HG02571 (cell line): Measurements from ENCODE around the gene CXCR5.

Source experiments
- ATAC-seq: cut with Tn5 transposase; IDR thresholded peaks from one replicate; pipeline ENCODE4 v1.9.1; 2021; ENCODE audit warnings: mild to moderate bottlenecking, moderate library complexity; ENCODE audit not compliant: unreplicated experiment

Gene CXCR5

DNA sequence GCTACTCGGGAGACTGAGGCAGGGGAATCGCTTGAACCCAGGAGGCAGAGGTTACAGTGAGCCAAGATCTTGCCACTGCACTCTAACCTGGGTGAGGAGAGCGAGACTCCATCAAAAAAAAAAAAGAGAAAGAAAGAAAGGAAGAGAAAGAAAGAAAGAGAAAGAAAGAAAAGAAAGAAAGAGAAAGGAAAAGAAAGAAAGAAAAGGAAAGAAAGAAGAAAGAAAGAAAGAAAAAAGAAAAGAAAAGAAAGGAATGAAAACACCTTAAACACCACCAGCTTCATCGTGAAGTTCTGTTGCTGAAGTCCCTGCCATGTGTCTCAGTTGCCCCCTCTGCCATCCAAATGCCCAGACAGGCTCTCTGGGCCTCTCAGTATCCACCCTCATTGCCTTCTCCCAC lies 9.9 kb upstream of the CXCR5 start:
- ATAC-seq: no peak

- no peak for ATAC-seq
Observed at GRCh38 chr11:118876286-118876685, 7.4 kb upstream of the CXCR5 start.

DNA sequence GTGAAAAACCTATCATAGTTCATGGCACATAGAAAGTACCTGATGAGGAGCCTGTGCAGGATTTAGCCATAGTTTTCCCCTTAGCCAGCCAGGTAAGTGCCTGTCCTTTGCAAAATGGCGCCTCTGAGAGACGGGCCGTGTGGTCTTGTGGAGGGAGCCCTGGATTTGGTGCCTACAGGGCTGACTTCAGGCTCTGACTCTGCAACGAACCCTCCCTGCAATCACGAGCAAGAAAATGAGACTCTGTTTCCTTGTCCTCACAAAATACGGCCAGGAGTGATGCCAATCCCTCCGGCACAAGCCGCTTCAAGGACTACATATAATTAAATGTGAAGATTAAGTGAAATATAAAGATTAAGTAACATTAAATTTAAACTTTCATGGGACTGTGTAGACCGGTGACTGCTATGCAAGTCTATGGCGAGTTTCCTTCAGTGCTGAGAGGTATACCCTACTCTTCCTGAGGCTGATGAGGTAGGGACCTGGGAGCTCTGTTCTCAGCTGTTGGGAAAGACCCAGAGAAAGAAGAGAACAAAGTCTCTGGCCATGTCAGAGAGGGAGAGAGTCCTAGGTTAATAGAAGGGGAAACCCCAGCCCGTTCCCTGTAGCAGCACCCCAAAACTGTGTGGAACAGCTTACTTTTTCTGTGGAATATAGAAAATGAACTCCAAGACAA lies 6.1 kb upstream of the CXCR5 start:
- no peak for ATAC-seq

DNA sequence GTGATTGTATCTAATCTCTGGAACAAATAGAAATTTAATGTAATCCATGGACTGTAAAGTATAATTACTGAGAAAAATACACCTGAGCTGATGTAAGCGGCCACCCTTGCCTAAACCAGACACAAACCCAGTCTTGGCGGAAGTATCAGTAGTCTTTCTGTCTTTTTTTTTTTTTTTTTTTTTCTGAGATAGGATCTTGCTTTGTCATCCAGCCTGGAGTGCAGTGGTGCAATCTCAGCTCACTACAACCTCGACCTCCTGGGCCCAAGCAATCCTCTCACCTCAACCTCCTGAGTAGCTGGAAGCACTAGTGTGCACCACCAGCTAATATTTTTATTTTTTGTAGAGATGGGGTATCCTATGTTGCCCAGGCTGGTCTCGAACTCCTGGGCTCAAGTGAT lies 5.5 kb upstream of the CXCR5 start:
- ATAC-seq: no peak

DNA sequence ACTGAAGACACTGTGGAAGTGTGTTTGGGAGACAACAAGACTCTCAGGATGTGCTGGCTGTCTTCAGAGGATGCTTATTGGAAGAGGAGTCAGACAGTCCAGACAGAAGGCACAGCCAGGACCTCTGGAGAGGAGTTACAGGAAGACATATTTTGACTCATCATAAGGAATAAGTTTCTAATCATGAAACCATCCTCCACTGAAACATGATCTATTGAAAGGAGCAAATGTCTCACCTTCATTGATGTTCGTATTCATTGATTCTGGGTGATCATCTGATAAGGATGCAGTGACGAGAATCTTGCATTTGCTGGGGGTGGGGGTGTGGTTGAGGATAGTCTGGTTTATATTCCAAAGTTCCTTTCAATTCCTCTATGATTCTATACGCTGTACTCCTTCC lies 2.5 kb upstream of the CXCR5 start:
- ATAC-seq: no peak

DNA sequence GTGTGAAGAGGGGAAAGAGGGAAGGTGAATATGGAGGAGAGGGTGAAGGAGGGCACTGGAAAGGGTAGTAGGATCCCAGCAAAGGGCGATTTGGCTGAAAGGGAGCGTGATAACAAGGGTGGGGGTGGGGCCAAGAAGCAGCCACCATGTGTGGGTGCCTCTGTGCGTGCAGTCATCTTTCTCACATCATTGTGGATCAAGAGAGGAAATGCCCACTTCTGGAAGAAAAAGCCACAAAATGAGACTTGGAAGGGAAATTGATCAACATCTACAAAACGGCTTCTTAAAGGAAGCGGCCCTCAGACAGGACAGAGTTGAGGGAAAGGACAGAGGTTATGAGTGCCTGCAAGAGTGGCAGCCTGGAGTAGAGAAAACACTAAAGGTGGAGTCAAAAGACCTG lies 1.2 kb upstream of the CXCR5 start:
- ATAC-seq: no peak

- no peak for ATAC-seq
Observed at GRCh38 chr11:118883004-118883367, 706 bp upstream of the CXCR5 start.

DNA sequence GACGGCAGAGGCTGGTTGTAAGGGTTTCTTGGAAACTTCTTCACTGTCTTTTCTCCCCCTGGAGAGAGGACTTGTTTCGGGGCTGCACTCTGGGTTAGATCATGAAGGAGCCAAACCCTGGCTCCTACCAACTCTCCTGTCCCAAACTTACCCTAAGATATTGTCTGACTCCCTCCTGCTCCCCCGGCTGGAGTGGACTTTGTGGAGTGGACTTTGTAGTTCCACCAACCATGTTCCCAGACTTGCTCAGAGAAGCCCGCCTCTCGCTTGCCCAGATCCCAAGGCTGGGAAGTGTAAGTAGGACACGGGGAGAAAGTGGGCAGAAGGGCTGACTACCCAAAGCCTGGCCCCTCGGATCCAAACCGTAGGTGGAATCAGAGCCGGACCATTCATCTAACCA lies 1.2 kb downstream of the CXCR5 start:
- ATAC-seq: no peak

DNA sequence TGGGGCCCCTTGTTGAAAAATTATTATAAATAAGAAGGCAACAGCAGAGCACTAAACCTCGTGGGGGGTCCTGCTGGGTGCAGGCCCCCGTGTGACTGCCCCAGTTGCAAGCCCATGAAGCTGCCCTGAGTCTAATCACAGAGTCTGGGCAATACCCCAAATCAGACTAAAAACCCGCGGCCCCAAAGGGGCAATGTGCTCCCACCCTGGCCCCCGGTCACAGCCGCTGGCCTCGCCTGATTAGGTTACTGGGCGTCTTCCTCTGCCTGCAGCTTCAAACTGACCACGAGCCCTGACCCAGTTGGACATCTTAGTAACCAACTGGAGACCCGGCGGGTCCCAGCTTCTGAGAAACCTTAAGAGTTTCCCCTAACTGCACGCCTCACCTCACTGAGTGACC lies 1.6 kb downstream of the CXCR5 start:
- no peak for ATAC-seq

GRCh38 chr11:118885831-118886565 lies 2.3 kb downstream of the CXCR5 start:
- ATAC-seq: no peak

DNA sequence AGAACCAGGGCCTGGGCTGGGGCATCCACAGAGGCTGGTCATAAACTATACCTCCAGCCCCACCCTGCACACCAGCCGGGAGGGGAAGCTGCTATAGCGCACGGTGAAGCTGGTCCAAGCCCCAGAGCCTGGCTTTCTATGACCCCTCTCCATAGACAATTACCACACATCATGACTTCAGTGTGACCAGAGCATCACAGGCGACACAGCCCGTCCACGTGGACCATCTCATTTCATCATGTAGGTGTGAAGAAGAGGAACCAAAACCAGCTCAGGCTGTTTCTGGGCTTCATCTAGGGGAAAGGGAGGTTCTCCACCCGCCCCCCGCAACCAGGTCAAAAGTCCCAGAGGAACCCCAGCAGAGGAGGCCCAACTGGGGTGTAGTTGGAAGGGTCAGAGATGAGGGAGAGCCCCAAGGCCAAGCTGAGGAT lies 3.0 kb downstream of the CXCR5 start:
- peak; percentile 45 for ATAC-seq

- no peak for ATAC-seq
Observed at GRCh38 chr11:118887206-118887605, 3.5 kb downstream of the CXCR5 start.

- ATAC-seq: no peak
Observed at GRCh38 chr11:118888398-118888797, 4.7 kb downstream of the CXCR5 start.

- ATAC-seq: no peak
Observed at GRCh38 chr11:118889797-118890196, 6.1 kb downstream of the CXCR5 start.

- no peak for ATAC-seq
Observed at GRCh38 chr11:118892514-118892913, 8.8 kb downstream of the CXCR5 start.

DNA sequence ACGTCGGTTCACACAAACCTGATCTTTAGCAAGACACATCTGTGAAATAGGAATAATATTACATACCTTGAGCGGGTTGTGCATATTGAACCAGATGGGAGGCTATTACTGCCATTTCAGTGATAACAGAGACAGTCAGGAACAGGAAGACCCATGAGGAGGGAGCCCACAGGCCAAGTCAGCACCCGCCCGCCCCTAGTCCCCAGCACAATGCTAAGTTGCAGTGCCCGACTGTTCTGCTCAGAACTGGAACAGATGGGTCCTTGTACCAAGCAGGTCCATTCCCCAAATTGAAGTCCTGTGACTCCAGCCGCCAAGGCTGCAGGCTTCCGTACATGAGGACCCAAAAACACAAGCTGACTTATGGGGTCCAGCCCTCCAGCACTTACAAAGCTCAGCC lies 9.3 kb downstream of the CXCR5 start:
- ATAC-seq: no peak

GRCh38 chr11:118893662-118894061 lies 10.0 kb downstream of the CXCR5 start:
- no peak for ATAC-seq

DNA sequence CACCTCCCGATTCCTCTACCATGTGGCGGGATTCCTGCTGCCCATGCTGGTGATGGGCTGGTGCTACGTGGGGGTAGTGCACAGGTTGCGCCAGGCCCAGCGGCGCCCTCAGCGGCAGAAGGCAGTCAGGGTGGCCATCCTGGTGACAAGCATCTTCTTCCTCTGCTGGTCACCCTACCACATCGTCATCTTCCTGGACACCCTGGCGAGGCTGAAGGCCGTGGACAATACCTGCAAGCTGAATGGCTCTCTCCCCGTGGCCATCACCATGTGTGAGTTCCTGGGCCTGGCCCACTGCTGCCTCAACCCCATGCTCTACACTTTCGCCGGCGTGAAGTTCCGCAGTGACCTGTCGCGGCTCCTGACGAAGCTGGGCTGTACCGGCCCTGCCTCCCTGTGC lies 10.5 kb downstream of the CXCR5 start:
- ATAC-seq: no peak

DNA sequence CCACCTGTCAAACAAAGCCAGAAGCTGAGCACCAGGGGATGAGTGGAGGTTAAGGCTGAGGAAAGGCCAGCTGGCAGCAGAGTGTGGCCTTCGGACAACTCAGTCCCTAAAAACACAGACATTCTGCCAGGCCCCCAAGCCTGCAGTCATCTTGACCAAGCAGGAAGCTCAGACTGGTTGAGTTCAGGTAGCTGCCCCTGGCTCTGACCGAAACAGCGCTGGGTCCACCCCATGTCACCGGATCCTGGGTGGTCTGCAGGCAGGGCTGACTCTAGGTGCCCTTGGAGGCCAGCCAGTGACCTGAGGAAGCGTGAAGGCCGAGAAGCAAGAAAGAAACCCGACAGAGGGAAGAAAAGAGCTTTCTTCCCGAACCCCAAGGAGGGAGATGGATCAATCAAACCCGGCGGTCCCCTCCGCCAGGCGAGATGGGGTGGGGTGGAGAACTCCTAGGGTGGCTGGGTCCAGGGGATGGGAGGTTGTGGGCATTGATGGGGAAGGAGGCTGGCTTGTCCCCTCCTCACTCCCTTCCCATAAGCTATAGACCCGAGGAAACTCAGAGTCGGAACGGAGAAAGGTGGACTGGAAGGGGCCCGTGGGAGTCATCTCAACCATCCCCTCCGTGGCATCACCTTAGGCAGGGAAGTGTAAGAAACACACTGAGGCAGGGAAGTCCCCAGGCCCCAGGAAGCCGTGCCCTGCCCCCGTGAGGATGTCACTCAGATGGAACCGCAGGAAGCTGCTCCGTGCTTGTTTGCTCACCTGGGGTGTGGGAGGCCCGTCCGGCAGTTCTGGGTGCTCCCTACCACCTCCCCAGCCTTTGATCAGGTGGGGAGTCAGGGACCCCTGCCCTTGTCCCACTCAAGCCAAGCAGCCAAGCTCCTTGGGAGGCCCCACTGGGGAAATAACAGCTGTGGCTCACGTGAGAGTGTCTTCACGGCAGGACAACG lies 11.7 kb downstream of the CXCR5 start:
- peak; percentile 46 for ATAC-seq

GRCh38 chr11:118896472-118896913 lies 12.8 kb downstream of the CXCR5 start:
- no peak for ATAC-seq

GRCh38 chr11:118896921-118897591 lies 13.4 kb downstream of the CXCR5 start:
- no peak for ATAC-seq
